Measurements from ENCODE around the gene VAV2.
"Not testable (repeated sequence)": the region's sequence is repeated elsewhere in the genome, so short reads cannot be mapped to it uniquely, and the experiment has no call there.

Gene VAV2

GRCh38 chr9:133767625-133768024, 224.5 kb downstream of the VAV2 start:
- no peak for DNase-seq (ENCODE audit: low read depth)

- no peak for DNase-seq (ENCODE audit: low read depth)
These were observed 225.1 kb downstream of the VAV2 start for GRCh38 chr9:133767008-133767407.

- not testable (repeated sequence) for DNase-seq (ENCODE audit: low read depth)
These were observed 225.9 kb downstream of the VAV2 start for GRCh38 chr9:133766234-133766633.

- DNase-seq (ENCODE audit: low read depth) = peak; percentile 51
These were observed 228.6 kb downstream of the VAV2 start for GRCh38 chr9:133763272-133764183.

- no peak for DNase-seq (ENCODE audit: low read depth)
These were observed 229.4 kb downstream of the VAV2 start for GRCh38 chr9:133762488-133763271.

GRCh38 chr9:133761641-133762248, 230.4 kb downstream of the VAV2 start:
- DNase-seq (ENCODE audit: low read depth) = no peak

- DNase-seq (ENCODE audit: low read depth) = no peak
These were observed 231.3 kb downstream of the VAV2 start for GRCh38 chr9:133760713-133761290.

GRCh38 chr9:133759946-133760345, 232.2 kb downstream of the VAV2 start:
- DNase-seq (ENCODE audit: low read depth) = no peak

- DNase-seq (ENCODE audit: low read depth) = no peak
These were observed 232.8 kb downstream of the VAV2 start for GRCh38 chr9:133759146-133759900.

- no peak for DNase-seq (ENCODE audit: low read depth)
These were observed 233.9 kb downstream of the VAV2 start for GRCh38 chr9:133758228-133758627.

GRCh38 chr9:133754688-133755227, 237.4 kb downstream of the VAV2 start:
- no peak for DNase-seq (ENCODE audit: low read depth)

GRCh38 chr9:133754187-133754586, 237.9 kb downstream of the VAV2 start:
- no peak for DNase-seq (ENCODE audit: low read depth)

GRCh38 chr9:133752739-133753446, 239.2 kb downstream of the VAV2 start:
- DNase-seq (ENCODE audit: low read depth) = no peak

- DNase-seq (ENCODE audit: low read depth) = no peak
These were observed 241.0 kb downstream of the VAV2 start for GRCh38 chr9:133750982-133751649.

- no peak for DNase-seq (ENCODE audit: low read depth)
These were observed 244.8 kb downstream of the VAV2 start for GRCh38 chr9:133747309-133747708.

- DNase-seq (ENCODE audit: low read depth) = not testable (repeated sequence)
These were observed 247.6 kb downstream of the VAV2 start for GRCh38 chr9:133744528-133744927.

- DNase-seq (ENCODE audit: low read depth) = peak; percentile 79
These were observed 249.2 kb downstream of the VAV2 start for GRCh38 chr9:133742849-133743444.

GRCh38 chr9:133742251-133742650, 249.9 kb downstream of the VAV2 start:
- DNase-seq (ENCODE audit: low read depth) = no peak

- no peak for DNase-seq (ENCODE audit: low read depth)
These were observed 250.4 kb downstream of the VAV2 start for GRCh38 chr9:133741716-133742115.

GRCh38 chr9:133740911-133741310, 251.2 kb downstream of the VAV2 start:
- no peak for DNase-seq (ENCODE audit: low read depth)

Data from ELR (cell line).